HG02870 (cell line): ENCODE data around the gene CAPN15.
"Not testable (repeated sequence)": the region's sequence is repeated elsewhere in the genome, so short reads cannot be mapped to it uniquely, and the experiment has no call there.

Experiments
- ATAC-seq: cut with Tn5 transposase; IDR thresholded peaks from one replicate; pipeline ENCODE4 v1.9.1; 2021; ENCODE audit warnings: mild to moderate bottlenecking, moderate library complexity; ENCODE audit not compliant: unreplicated experiment

The CAPN15 gene

DNA sequence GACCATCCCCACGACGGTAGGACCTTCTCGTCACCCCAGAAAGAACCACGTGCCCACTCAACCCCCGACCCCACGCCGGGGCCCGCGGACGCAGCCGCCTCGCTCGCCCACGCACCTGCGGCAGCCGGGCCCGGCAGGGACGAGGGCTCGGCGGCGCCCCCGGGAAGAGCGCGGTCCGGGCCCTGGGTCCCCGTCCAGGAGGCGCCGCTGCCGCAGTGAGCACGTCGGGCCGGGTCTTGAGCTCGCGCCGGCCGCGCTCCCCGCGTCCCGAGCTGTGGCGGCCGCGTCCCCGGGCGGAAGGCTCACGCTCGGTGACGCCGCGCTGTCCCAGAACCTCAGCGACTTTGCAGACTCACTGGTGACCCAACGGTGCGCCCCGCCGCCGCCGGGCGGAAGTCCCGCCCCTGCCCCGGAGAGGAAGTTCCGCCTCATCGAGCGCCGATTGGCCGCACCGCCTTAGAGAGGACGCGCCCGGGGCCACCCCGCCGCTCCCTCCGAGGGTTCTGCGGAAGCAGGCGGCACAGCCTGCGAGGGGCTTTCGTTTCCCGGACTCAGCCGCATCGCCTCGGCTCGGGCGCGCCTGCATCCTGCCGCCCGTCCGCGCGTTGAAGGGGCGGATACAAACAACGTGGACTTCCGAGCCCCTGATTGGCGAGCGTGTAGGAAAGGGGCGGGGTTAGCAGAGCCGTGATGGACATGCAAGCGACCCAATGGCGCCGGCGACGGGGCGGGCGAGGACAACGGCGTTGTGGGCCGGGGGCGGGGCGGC, 61.6 kb downstream of the CAPN15 start:
- ATAC-seq, result peak; percentile 75

DNA sequence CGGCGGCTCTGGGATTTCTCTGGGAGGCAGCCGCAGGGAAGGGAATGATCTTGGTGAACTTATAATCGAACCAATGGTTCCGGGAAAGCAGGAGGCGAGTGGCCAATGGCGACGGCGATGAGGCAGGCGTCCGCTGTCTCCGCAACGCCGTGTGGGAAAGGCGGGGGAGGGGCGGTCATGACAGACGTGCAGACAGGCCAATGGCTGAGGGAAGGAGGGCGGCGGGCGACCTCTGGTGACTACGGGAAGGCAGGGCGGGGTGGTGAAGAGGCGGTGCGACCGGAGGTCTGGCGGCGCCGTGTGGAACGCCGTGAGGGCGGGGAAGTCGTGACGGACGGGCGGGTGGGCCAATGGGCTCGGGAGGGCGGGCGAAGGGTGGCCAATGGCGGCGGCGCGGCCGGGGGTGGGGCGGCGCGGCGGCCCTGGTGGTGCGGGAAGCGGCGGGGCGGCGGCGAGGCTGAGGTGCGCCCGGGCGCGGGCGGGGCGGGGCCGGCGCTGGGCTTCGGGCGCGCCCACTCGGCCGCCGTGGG, 62.2 kb downstream of the CAPN15 start, which contains the start of gene RAB40C:
TSS of gene RAB40C (plus strand) at position 409 of the 530 bp plus-strand sequence. CDS start 226 bp downstream, outside the sequence.
- peak; percentile 70 for ATAC-seq

DNA sequence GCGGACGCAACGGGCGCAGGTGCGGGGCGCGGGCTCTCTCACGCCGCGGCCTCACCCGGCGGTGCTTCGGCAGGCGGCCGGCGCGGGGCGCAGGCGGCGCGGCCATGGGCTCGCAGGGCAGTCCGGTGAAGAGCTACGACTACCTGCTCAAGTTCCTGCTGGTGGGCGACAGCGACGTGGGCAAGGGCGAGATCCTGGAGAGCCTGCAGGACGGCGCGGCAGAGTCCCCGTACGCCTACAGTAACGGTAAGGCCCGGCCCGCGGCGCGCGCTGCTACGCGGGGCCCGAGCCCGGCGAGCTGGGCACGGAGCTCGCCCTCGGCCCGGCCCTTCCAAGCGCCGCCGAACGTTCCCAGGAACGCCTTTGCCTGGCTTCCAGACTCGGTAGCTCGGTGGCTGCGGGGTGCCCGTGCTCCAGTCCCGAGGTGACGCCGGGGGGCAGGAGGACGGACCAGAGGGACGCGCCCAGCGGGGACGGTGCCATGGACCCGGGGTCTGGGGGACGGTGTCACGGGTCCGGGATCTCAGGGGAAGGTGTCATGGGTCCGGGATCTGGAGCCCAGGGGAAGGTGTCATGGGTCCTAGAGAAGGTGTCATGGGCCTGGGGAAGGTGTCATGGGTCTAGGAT, 62.8 kb downstream of the CAPN15 start:
- no peak for ATAC-seq

DNA sequence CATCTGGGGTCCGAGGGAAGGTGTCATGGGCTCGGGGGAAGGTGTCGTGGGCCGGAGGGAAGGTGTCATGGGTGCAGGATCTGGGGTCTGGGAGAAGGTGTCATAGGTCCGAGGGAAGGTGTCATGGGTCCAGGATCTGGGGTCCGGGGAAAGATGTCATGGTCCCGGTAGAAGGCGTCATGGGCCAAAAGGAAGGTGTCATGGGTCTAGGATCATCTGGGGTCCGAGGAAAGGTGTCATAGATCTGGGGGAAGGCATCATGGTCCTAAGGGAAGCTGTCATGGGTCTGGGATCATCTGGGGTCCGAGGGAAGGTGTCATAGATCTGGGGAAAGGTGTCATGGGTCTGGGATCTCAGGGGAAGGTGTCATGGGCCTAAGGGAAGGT, 63.3 kb downstream of the CAPN15 start:
- no peak for ATAC-seq

DNA sequence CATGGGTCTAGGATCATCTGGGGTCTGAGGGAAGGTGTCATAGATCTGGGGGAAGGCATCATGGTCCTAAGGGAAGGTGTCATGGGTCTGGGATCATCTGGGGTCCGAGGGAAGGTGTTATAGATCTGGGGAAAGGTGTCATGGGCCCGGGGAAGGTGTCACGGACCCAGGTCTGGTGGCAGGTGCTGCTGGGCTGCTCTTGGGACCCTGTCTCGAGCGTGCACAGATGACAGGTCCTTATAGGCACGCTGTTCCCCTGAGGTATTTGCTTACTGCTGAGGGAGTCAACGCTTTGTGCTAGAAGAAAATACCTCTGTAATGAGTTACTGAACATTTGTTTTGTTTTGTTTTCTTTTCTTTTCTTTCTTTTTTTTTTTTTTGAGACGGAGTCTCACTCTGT, 63.7 kb downstream of the CAPN15 start:
- ATAC-seq, result no peak

DNA sequence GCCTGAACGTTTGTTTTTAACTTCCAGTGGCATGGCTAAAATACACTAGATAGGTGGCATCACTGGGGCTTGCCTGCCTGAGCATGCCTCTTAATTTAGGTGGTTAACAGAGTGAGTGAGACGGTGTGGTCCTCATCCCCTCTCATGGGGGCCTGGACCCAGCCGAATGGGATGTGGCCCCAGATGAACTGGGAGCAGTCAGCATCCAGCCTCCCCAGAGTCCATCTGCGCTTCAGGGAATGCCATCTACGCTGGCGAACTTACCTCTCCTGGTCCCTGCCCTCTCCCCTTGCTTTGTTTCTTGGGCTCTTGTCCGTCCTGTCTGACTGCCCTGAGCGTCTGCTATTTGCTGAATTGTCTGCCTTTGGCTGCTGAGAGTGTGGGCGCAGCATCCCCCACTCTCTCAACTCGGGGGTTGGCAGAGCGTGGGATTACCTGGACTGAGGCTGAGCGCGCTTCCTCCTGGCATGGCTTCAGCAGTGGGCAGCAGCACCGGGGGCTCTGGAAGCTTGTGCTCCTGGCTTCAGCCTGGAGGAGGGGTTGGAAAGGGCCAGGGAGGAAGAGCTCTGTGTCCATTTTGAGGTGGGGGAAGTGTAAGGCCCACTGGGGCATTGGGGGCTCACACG, 64.5 kb downstream of the CAPN15 start:
- ATAC-seq, result no peak

DNA sequence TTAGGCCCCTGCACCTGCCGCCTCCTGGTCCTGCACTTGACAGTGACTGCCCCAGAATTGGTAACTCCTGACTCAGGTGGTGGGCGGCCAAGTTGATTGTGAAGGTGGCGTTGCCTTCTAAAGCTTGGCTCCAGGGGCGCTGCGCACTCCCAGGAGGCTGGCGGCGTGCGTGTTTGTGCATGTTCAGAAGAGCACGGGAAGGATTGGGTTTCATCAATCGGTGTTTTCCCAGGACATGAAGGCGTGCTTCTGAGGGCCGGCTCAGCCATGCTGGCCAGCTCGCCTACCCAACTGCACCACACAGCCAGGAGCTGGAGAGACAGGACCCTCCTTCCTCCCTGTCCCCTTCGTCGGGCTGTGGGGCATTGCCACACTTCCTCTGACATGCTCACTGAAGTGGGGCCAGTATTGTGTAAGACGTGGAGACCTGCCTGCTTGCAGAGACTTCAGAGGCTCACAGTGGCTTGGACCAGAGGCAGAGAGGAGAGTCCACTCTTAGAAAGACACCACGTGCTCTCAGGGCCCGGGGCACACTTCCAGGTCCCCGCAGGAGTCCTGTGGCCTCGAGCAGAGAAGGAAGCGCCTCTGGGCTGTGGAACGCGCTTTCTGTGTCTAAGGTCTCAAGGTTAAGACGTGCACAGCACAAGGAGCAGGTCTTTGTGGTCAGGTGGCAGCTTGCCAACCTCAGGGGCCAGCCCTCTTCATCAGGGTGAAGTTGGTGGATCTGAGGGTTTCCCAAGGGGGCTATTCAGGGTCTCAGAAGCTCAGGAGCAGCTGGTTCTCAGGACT, 65.2 kb downstream of the CAPN15 start:
- no peak for ATAC-seq

DNA sequence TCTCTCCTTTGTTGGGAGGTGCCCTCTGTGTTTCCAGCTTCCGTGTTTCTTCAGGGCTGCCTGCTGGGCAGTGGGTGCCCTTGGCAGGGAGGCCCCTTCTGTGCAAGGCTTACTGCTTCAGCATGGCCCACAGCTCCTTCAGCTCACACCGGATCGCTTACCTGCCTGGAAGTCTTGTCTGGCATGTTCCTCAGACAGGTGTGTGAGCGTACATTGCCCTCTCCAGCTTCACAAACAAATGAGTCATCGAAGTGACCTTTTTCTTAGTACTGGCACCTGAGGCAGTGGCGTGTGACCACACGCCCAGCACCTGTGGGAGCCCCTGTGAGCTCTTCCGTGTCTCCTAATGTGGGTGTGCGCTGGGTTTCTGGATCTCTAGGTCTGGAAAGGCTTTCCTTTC, 65.9 kb downstream of the CAPN15 start:
- ATAC-seq, result no peak

DNA sequence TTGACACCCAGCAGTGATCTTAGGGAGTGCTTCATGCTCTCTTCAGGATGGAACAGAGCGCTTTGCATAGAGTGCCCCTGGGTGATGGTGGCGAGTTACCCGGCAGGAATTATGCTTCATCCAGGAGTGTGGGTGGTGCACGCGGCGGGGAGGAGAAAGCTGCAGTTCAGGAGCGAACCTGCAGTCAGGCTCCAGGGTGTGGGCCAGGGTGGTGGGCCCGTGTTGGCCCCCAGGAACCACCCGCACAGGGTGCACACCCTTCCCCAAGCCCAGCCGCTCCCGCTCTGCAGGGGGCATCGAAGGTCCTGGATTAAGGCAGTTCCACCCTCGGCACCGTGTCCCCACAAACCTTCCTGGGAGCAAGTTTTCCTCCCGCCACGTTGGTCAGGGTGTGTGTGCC, 66.3 kb downstream of the CAPN15 start:
- no peak for ATAC-seq

DNA sequence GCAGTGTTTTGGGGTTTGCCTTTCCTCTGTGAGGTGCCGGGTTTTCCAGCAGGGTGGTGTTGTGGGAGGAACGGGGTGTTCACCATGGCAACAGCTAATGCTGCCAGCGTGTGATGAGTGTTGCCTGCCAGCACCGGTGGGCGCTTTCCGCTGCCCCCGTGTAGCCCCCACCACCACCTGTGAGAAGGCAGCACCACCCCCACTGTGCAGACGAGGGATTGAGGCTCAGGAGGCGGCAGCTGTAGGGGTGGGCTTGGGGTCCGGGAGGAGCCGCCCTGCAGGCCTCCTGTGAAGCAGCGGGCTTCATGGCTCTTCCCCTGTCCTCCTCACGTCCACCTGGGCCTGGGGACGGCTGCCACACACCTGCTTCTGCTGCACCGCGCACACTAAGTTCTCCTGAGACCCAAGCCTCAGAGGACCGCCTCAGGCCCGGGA, 67.6 kb downstream of the CAPN15 start:
- ATAC-seq, result no peak

DNA sequence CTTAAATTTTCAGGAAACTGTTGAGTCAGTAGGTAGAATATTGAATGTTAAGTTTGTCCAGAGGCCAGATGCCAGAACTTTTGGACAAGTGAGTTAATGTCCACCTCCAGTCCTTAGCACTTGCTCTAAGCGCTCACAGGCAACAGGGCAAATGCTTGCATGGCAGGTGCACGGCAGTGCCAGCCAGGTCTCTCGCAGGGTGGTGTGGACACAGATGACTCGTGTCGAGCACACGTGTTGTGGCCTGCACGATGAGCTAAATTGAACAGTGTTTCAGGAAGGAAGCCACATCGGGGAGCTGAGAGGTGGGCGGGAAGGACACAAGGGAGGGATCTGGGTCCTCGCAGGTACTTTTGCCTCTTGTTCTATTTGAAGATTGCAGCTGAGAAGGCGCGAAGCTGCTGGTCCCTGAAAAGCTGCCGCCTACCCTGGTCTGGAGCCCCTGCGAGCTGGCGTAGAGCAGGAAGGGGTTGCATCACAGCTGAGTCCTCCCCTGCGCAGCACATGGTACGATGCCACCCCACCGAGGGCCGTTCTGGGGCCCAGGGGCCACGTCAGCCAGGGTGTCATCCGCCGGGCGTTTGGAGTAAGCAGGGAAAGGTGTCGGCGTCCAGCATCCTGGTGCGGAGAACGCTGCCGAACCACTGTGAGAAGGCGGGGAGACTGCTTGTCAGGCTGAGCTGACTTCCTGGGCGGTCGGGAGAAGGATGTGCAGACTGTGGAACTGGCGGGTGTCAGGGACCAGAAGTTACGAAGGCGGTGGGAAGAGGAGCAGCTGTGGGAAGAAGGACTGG, 68.6 kb downstream of the CAPN15 start:
- ATAC-seq, result no peak

DNA sequence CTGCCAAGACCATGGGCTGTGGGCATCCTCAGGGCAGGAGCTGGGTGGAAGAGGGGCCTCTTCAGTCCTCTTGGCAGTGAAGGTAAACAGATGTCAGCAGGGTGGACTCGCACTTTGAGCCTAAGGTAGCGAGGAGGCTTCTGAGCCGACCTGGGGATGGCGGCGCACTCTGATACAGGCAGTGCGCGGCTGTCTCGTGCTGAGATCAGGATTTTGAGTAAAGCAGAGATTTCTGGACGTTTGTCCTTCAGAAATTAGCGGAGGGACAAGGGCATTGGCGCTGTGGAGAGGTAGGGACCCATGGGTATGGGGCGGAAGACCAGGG, 69.2 kb downstream of the CAPN15 start:
- ATAC-seq, result no peak

DNA sequence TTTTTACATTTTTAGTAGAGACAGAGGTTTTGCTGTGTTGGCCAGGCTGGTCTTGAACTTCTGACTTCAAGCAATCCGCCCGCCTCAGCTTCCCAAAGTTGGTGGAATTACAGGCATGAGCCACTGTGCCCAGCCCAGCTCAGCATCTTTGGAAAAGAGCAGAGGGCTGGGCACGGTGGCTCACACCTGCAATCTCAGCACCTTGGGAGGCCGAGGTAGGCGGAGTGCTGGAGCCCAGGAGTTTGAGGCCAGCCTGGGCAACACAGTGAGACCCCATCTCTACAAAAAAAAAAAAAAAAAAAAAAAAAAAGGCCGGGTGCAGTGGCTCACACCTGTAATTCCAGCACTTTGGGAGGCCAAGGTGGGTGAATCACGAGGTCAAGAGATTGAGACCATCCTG, 70.1 kb downstream of the CAPN15 start:
- ATAC-seq, result not testable (repeated sequence)

DNA sequence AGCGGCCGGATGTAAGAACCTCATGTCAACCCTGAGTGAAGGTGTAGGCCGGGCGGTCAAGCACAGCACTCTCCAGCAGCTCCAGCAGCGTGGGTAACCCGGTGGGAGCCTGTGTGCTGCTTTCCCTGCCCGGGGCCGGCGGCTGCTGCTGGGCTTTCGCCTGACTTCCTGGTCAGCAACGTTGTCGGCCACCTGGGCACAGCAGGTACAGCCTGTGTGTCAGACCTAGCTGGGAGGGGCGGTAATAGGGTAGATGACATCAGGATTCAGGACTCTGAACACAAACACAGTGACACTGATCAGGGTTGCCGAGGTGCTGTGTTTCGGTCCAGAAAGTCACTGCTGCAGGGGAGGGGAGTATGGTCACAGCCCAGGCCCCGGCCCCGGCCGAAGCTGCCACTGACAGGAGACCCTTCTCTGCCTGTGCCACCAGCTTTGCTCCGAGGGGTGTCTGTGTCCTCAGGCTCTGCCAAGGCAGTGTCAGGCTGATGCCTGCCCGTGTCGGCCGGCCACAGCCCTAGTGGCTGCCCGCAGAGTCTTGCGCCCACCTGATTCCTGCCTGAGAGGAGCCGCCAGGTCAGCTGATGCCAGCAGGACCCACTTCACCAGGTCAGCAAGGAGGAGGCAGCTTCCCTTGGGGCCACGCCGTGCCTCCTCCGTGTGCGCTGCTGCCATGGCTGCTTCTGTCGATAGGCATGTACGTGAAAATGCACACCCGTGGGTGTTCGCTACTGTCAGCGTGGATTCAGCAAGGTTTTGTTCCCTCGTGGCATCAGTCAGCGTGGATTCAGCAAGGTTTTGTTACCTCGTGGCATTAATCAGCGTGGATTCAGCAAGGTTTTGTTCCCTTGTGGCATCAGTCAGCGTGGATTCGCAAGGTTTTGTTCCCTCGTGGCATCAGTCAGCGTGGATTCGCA, 71.6 kb downstream of the CAPN15 start:
- ATAC-seq, result no peak

DNA sequence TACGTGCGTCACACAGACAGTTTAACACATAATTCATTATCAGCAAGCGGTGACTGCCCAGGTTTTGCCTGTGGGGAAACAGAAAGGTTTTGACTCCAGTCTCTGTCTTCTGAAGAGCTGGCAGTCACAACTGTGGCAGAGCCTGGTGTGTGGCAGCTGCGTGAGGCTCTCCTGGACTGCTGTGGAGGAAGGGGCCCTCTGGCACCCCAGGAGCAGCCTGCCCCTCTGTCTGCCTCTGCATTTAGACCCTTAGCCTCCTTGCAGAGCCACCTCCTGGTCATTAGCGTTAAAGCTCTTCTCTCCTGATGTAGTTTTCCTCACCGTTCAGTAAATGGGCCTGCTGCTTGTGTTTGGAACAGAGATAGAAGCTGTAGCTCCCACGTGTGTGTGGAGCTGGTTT, 73.3 kb downstream of the CAPN15 start:
- no peak for ATAC-seq

DNA sequence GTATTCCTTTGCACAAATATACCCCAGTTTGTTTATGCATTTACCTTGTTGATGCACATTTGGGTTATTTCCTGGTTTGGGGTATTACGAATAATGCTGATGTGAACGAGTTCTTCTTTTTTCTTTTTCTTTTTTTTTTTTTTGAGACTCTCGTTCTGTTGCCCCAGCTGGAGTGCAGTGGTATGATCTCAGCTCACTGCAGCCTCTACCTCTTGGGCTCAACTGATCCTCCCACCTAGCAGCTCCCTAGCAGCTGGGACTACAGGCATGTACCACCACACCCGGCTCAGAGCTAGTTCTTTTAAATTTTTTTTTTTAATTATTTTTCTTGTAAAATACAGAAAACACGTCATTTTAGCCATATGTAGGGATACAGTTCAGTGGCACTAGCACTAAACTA, 76.4 kb downstream of the CAPN15 start:
- no peak for ATAC-seq
